Esophagus muscularis mucosa (tissue), 4 donors: Measurements from ENCODE around the gene OR6Q1.

Experiments used
- EP300 ChIP-seq: sonication (generic); formaldehyde crosslinking; IDR thresholded peaks from one replicate; pipeline ENCODE4 v1.6.1; 2017; ENCODE audit warnings: antibody characterized with exemption
- POLR2A ChIP-seq: fragments of 450-650 bp; IDR thresholded peaks from one replicate; pipeline ENCODE4 v1.6.1; 2017; ENCODE audit warnings: antibody characterized with exemption, moderate library complexity, mild to moderate bottlenecking, low read depth
- TF ChIP-seq, protein P1 (sequence below), 3 experiments: fragments of 200-600 bp in 2 of 3; fragments of 450-650 bp in 1 of 3; sonication (generic) in 2 of 3; IDR thresholded peaks; one replicate each; pipeline ENCODE4 v1.5.1; 2017 to 2019; ENCODE audit warnings: antibody characterized with exemption in 3 of 3, mild to moderate bottlenecking in 2 of 3, moderate library complexity in 1 of 3

DNA sequence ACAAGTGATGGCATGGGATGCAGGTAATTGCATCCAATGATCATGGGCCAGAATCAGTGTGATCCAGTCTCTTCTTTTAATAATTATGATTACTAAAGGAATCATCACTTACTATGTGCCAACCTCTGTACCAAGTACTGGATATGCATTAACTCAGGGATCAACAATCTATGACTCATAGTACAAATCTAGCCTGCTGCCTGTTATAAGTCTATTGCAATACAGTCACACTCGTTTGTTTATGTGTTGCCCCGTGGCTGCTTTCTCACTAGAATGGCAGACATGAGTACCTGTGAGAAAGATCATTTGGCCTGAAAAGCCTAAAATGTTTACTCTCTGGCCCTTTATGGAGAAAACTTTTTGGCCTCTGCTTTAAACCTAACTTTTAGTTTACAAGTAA, 45.0 kb downstream of the OR6Q1 start:
- TF ChIP-seq, protein P1, sequence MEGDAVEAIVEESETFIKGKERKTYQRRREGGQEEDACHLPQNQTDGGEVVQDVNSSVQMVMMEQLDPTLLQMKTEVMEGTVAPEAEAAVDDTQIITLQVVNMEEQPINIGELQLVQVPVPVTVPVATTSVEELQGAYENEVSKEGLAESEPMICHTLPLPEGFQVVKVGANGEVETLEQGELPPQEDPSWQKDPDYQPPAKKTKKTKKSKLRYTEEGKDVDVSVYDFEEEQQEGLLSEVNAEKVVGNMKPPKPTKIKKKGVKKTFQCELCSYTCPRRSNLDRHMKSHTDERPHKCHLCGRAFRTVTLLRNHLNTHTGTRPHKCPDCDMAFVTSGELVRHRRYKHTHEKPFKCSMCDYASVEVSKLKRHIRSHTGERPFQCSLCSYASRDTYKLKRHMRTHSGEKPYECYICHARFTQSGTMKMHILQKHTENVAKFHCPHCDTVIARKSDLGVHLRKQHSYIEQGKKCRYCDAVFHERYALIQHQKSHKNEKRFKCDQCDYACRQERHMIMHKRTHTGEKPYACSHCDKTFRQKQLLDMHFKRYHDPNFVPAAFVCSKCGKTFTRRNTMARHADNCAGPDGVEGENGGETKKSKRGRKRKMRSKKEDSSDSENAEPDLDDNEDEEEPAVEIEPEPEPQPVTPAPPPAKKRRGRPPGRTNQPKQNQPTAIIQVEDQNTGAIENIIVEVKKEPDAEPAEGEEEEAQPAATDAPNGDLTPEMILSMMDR (IDR thresholded peaks at IDR 0.05) = no peak
- TF ChIP-seq POLR2A (no peak), EP300 (no peak)
